Vagina (tissue), 2 donors: Measurements from ENCODE around the gene CTNNA3. TPM values are rescaled to one million over a fixed set of nuclear protein-coding genes. Genes with fewer than 3 reads are reported as not detected.

Source experiments
- DNase-seq, 2 donors: peaks; one replicate each; pipeline ENCODE4 v3.0.0-alpha.2; 2017; ENCODE audit errors: extremely low spot score in 2 of 2
- H3K27ac ChIP-seq: fragments of 200-600 bp; sonication (generic); one replicate; pipeline ENCODE4 v1.5.1; 2019
- H3K27me3 ChIP-seq: fragments of 200-600 bp; sonication (generic); one replicate; pipeline ENCODE4 v1.5.1; 2019
- H3K36me3 ChIP-seq, 2 donors: fragments of 200-600 bp; sonication (generic); one replicate each; pipeline ENCODE4 v1.5.1; 2017 to 2019
- H3K4me1 ChIP-seq: fragments of 200-600 bp; sonication (generic); one replicate; pipeline ENCODE4 v1.5.1; 2019
- H3K4me3 ChIP-seq, 2 donors: fragments of 200-600 bp; sonication (generic); 1 replicate in 1 of 2; 2 replicates in 1 of 2; pipeline ENCODE4 v1.5.1; 2016 to 2019
- H3K9me3 ChIP-seq: fragments of 200-600 bp; sonication (generic); one replicate; pipeline ENCODE4 v1.5.1; 2019
- CTCF ChIP-seq, 3 experiments: fragments of 450-650 bp in 2 of 3; fragments of 200-600 bp in 1 of 3; sonication (generic) in 1 of 3; IDR thresholded peaks; one replicate each; pipeline ENCODE4 v1.5.1; 2017 to 2019; ENCODE audit warnings: antibody characterized with exemption in 3 of 3, mild to moderate bottlenecking in 2 of 3, moderate library complexity in 2 of 3
- POLR2A ChIP-seq, 2 donors: fragments of 450-650 bp; IDR thresholded peaks; one replicate each; pipeline ENCODE4 v1.6.1; 2017; ENCODE audit warnings: antibody characterized with exemption in 2 of 2, mild to moderate bottlenecking in 2 of 2, moderate library complexity in 2 of 2
- POLR2AphosphoS5 ChIP-seq, 2 donors: sonication (generic); formaldehyde crosslinking; IDR thresholded peaks; one replicate each; pipeline ENCODE4 v1.9.0; 2017; ENCODE audit warnings: antibody characterized with exemption in 2 of 2, mild to moderate bottlenecking in 2 of 2, low read depth in 1 of 2; ENCODE audit not compliant: insufficient read depth in 1 of 2
- intact Hi-C: fragments of 100-400 bp; cut with DNase I; formaldehyde crosslinking; loops from one replicate; pipeline ENCODE4 v1.15.1; 2023
- total RNA-seq: library from RNA; depleted of rRNA; stranded (reverse); fragments of >200 nt; gene quantifications from one replicate; pipeline ENCODE4 v1.2.3, GENCODE V29; 2016

Gene CTNNA3
- total RNA-seq, 1 donor from 2014 or later = 0.98 TPM

- H3K9me3 ChIP-seq = no peaks in the 10 kb centered on the region
- no peak for DNase-seq
- TF ChIP-seq CTCF (IDR thresholded peaks at IDR 0.05) (no peak), POLR2A (IDR thresholded peaks at IDR 0.05) (no peak), POLR2AphosphoS5 (IDR thresholded peaks at IDR 0.05; ENCODE audit: insufficient read depth in 1 of 2, low read depth in 1 of 2) (no peak)
- no peak overlapping the region for H3K27ac ChIP-seq
- no peaks in the 10 kb centered on the region for H3K27me3 ChIP-seq
- no peaks in the 10 kb centered on the region for H3K36me3 ChIP-seq
- no peak overlapping the region for H3K4me3 ChIP-seq
- intact Hi-C loops = no loop called here
- no peaks in the 10 kb centered on the region for H3K4me1 ChIP-seq
Observed at GRCh38 chr10:66148312-66148711, 1547.7 kb downstream of the CTNNA3 start.

DNA sequence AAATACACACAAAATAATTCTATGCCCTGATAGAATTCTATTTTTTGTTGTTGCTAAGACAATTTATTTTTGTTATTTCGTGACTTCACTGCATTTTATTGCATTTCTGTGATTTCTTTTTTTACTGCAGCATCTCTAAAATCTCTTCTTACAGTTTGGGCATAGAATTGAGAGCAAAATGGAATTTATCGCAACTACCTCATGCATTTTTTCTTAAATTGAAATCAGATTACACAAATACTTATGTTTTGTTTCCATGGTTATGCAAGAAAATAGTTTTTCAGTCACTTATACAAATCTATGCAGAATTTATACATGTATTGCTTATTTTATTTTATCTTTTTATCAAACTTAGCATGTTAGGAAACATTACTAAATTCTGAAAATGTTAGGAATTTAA lies 1552.0 kb downstream of the CTNNA3 start:
- H3K4me3 ChIP-seq = no peak overlapping the region
- H3K36me3 ChIP-seq = no peaks in the 10 kb centered on the region
- intact Hi-C loops = no loop called here
- H3K27me3 ChIP-seq = no peaks in the 10 kb centered on the region
- no peak overlapping the region for H3K27ac ChIP-seq
- no peak for TF ChIP-seq CTCF (IDR thresholded peaks at IDR 0.05)
- TF ChIP-seq POLR2A (IDR thresholded peaks at IDR 0.05) = no peak
- no peak for TF ChIP-seq POLR2AphosphoS5 (IDR thresholded peaks at IDR 0.05; ENCODE audit: insufficient read depth in 1 of 2, low read depth in 1 of 2)
- no peaks in the 10 kb centered on the region for H3K4me1 ChIP-seq
- no peak for DNase-seq
- no peaks in the 10 kb centered on the region for H3K9me3 ChIP-seq

GRCh38 chr10:66102756-66103155 lies 1593.2 kb downstream of the CTNNA3 start:
- intact Hi-C loops = no loop called here
- no peaks in the 10 kb centered on the region for H3K9me3 ChIP-seq
- TF ChIP-seq POLR2AphosphoS5 (IDR thresholded peaks at IDR 0.05; ENCODE audit: insufficient read depth in 1 of 2, low read depth in 1 of 2) (no peak), CTCF (IDR thresholded peaks at IDR 0.05) (no peak), POLR2A (IDR thresholded peaks at IDR 0.05) (no peak)

DNA sequence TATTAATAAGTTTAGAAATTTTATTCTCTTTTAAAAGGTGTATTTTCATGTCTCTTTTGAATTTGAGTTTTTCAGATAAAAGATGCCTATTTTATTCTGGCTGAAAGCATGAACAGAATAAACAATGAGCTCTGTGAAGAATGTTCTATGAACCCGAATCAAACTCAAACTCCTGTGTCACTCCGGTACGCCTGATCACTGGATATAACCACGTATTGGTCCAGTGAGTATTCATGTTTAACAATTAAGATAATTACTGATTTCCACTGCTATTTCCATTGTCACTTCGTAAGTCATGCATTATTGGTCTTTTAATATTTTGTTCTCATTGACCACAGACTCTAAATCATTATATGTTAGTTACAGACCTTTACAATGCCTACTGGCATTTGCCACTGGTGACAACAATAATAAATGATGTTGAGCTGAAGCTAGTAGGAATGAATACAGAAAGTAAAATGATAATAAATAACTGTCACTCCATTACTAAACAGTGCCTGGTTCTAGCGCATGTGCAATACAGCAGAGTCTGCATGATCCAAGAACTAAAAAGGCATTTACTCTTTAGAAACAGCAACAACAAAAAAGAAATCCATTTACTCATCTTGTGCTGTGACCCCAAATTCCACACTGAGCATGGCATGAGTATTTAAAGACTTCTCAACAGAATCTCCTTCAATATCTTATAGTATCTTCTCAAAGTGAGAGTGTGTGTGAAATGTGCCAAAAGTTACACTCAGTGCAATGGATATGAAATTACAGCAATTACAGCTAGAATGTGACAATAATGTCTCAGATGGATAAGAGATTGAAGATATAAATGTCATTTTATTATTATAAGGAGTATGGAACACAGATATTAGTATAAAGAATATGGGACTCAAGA lies 1597.2 kb downstream of the CTNNA3 start:
- TF ChIP-seq CTCF (IDR thresholded peaks at IDR 0.05) = no peak
- no peak for TF ChIP-seq POLR2A (IDR thresholded peaks at IDR 0.05)
- no peak for TF ChIP-seq POLR2AphosphoS5 (IDR thresholded peaks at IDR 0.05; ENCODE audit: insufficient read depth in 1 of 2, low read depth in 1 of 2)
- no peak overlapping the region for H3K4me3 ChIP-seq
- no peaks in the 10 kb centered on the region for H3K36me3 ChIP-seq
- no peaks in the 10 kb centered on the region for H3K27me3 ChIP-seq
- no peak overlapping the region for H3K27ac ChIP-seq
- intact Hi-C loops = no loop called here
- no peak for DNase-seq
- H3K4me1 ChIP-seq = no peaks in the 10 kb centered on the region
- no peaks in the 10 kb centered on the region for H3K9me3 ChIP-seq

More at GRCh38 chr10:66102756-66103155, 1593.2 kb downstream of the CTNNA3 start:
- Histone ChIP-seq H3K4me3 (no peak overlapping the region), H3K27ac (no peak overlapping the region), H3K36me3 (no peaks in the 10 kb centered on the region), H3K4me1 (no peaks in the 10 kb centered on the region), H3K27me3 (no peaks in the 10 kb centered on the region)
- DNase-seq = no peak

GRCh38 chr10:66095610-66096009 lies 1600.4 kb downstream of the CTNNA3 start:
- H3K36me3 ChIP-seq = no peaks in the 10 kb centered on the region
- H3K27me3 ChIP-seq = no peaks in the 10 kb centered on the region
- no peak for DNase-seq
- H3K9me3 ChIP-seq = no peaks in the 10 kb centered on the region
- intact Hi-C loops = no loop called here
- H3K4me1 ChIP-seq = no peaks in the 10 kb centered on the region
- no peak overlapping the region for H3K27ac ChIP-seq
- no peak overlapping the region for H3K4me3 ChIP-seq
- TF ChIP-seq POLR2AphosphoS5 (IDR thresholded peaks at IDR 0.05; ENCODE audit: insufficient read depth in 1 of 2, low read depth in 1 of 2) = no peak
- TF ChIP-seq CTCF (IDR thresholded peaks at IDR 0.05) = no peak
- TF ChIP-seq POLR2A (IDR thresholded peaks at IDR 0.05) = no peak
